Activated CD4-positive, alpha-beta T cell treated with anti-CD3 and anti-CD28 coated beads, Interleukin-10, Interleukin-2, amounts not matched to agents 100 ng/mL and 50 ng/mL, durations not matched to agents 16 hours and 8 hours (primary cell): ENCODE results near the gene TBX1.

Source experiments
- DNase-seq: peaks from one replicate; pipeline ENCODE4 v3.0.0-alpha.2; 2020

The TBX1 gene

GRCh38 chr22:19753996-19754700 lies 6.4 kb upstream of the TBX1 start:
- DNase-seq, result no peak

- DNase-seq, result no peak
Measured at GRCh38 chr22:19754701-19755144, 5.9 kb upstream of the TBX1 start.

GRCh38 chr22:19755145-19755710 lies 5.3 kb upstream of the TBX1 start:
- no peak for DNase-seq

- no peak for DNase-seq
Measured at GRCh38 chr22:19755722-19756287, 4.8 kb upstream of the TBX1 start.

GRCh38 chr22:19756288-19757128 lies 4.1 kb upstream of the TBX1 start:
- peak; percentile 55 for DNase-seq

- no peak for DNase-seq
Measured at GRCh38 chr22:19757140-19757984, 3.2 kb upstream of the TBX1 start.

- no peak for DNase-seq
Measured at GRCh38 chr22:19757985-19758895, 2.3 kb upstream of the TBX1 start.

GRCh38 chr22:19758896-19759426 lies 1.6 kb upstream of the TBX1 start:
- DNase-seq, result no peak

- no peak for DNase-seq
Measured at GRCh38 chr22:19759427-19760057, 1.0 kb upstream of the TBX1 start.

GRCh38 chr22:19760951-19761724 lies 560 bp downstream of the TBX1 start:
- no peak for DNase-seq

- DNase-seq, result no peak
Measured at GRCh38 chr22:19761725-19762567, 1.4 kb downstream of the TBX1 start.

- DNase-seq, result no peak
Measured at GRCh38 chr22:19762568-19763457, 2.2 kb downstream of the TBX1 start.

- no peak for DNase-seq
Measured at GRCh38 chr22:19763458-19764298, 3.1 kb downstream of the TBX1 start.

- no peak for DNase-seq
Measured at GRCh38 chr22:19764299-19764593, 3.7 kb downstream of the TBX1 start.

GRCh38 chr22:19764636-19765476 lies 4.3 kb downstream of the TBX1 start:
- DNase-seq, result no peak
